ENCODE measurements around the gene TAF6.

TAF6 gene

DNA sequence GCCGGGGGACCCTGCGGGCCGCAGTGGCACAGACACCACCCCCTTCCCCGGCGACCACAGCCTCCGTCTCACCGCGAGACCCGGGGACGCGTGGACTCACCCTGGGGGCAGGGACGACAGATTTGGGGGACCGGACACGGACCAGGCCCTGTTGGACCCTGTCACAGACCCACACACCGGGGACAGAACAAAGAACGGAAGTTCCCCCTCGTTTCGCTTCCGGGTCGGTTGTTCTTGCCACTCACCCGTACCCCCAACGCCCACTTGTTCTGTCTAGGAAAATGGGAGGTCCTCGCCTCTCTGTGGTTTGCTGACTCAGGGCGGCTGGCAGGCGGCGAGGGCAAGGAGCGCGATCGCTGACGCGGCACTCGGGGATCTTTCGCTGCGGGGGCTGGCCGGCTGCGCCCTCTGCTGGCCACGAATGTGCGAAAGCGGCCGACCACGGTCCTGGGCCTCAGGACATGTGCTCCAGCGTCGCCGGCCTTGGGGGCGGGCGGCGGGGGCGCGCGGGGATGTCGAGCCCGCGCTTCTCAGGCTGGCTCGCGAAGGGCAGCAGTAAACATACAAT lies 37.5 kb downstream of the TAF6 start, which contains the start of gene ZNF3:
TSS of gene ZNF3 (minus strand) at position 189 of the 568 bp plus-strand sequence. CDS start 4,366 bp downstream, outside the sequence.
- POLR2A ChIA-PET = interaction anchor here (0.8 to 1.2 kb wide), 5 partner anchors 19 to 347 kb away, joined by 3 to 32 read pairs (median 4); partner anchors contain the start of genes AP4M1, MCM7, MEPCE and ZCWPW1
- Histone ChIP-seq H3K9me3 (ENCODE audit: control insufficient read depth, insufficient read depth, low read depth, low read length) (no peaks in the 10 kb centered on the region), H3K27ac (ENCODE audit: extremely low read depth, low read depth, low read length) (peak within 1 kb of the TSS; percentile 37; the same call in 1 of the 2 replicates), H3K4me1 (ENCODE audit: control insufficient read depth, insufficient read depth, low read length) (no peaks in the 10 kb centered on the region), H3K4me3 (ENCODE audit: low read depth, low read length) (peak within 1 kb of the TSS; percentile 100), H3K36me3 (ENCODE audit: control insufficient read depth in 2 of 2, insufficient read depth in 1 of 2, low read length in 2 of 2) (peaks cover 14 to 33% of the 10 kb centered on the region in 2 experiments; a peak in 2 of 3 replicates)
- CTCF ChIA-PET = interaction anchor here (0.7 to 1.2 kb wide), 6 partner anchors 11 to 685 kb away, joined by 3 to 8 read pairs (median 4); no protein-coding TSS in a partner anchor
- TF ChIP-seq, protein P1, sequence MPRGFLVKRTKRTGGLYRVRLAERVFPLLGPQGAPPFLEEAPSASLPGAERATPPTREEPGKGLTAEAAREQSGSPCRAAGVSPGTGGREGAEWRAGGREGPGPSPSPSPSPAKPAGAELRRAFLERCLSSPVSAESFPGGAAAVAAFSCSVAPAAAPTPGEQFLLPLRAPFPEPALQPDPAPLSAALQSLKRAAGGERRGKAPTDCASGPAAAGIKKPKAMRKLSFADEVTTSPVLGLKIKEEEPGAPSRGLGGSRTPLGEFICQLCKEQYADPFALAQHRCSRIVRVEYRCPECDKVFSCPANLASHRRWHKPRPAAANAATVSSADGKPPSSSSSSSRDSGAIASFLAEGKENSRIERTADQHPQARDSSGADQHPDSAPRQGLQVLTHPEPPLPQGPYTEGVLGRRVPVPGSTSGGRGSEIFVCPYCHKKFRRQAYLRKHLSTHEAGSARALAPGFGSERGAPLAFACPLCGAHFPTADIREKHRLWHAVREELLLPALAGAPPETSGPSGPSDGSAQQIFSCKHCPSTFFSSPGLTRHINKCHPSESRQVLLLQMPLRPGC (tag by site-specific recombination; IDR thresholded peaks at IDR 0.05) = no peak; the same call in 1 of the 2 replicates
- TF ChIP-seq ZNF670 (tag by site-specific recombination; IDR thresholded peaks at IDR 0.05; ENCODE audit: low read depth) = no peak
- no peak for TF ChIP-seq ZNF155 (tag by site-specific recombination; IDR thresholded peaks at IDR 0.05)
- TF ChIP-seq, protein P2, sequence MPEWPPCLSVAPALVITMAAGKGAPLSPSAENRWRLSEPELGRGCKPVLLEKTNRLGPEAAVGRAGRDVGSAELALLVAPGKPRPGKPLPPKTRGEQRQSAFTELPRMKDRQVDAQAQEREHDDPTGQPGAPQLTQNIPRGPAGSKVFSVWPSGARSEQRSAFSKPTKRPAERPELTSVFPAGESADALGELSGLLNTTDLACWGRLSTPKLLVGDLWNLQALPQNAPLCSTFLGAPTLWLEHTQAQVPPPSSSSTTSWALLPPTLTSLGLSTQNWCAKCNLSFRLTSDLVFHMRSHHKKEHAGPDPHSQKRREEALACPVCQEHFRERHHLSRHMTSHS (tag by site-specific recombination; IDR thresholded peaks at IDR 0.05) = no peak
- TF ChIP-seq IKZF3 (tag by site-specific recombination; IDR thresholded peaks at IDR 0.05) = peak; percentile 59
- no peak for TF ChIP-seq ZNF223 (tag by site-specific recombination; IDR thresholded peaks at IDR 0.05)
- TF ChIP-seq, protein P3, sequence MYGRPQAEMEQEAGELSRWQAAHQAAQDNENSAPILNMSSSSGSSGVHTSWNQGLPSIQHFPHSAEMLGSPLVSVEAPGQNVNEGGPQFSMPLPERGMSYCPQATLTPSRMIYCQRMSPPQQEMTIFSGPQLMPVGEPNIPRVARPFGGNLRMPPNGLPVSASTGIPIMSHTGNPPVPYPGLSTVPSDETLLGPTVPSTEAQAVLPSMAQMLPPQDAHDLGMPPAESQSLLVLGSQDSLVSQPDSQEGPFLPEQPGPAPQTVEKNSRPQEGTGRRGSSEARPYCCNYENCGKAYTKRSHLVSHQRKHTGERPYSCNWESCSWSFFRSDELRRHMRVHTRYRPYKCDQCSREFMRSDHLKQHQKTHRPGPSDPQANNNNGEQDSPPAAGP (tag by site-specific recombination; IDR thresholded peaks at IDR 0.05) = peak; percentile 95
- peak; percentile 83 for TF ChIP-seq KLF9 (tag by site-specific recombination; IDR thresholded peaks at IDR 0.05; ENCODE audit: low read depth)
- TF ChIP-seq ZBTB17 (tag by site-specific recombination; IDR thresholded peaks at IDR 0.05) = peak; percentile 100
- peak; percentile 95 for TF ChIP-seq ZNF629 (tag by site-specific recombination; IDR thresholded peaks at IDR 0.05)
- TF ChIP-seq ZNF777 (tag by site-specific recombination; IDR thresholded peaks at IDR 0.05; ENCODE audit: borderline replicate concordance) = no peak
- no peak for TF ChIP-seq SCRT1 (tag by site-specific recombination; IDR thresholded peaks at IDR 0.05; ENCODE audit: borderline replicate concordance)
- no peak for TF ChIP-seq ZNF701 (tag by site-specific recombination; IDR thresholded peaks at IDR 0.05)
- peak; percentile 97 for TF ChIP-seq ZNF660 (tag by site-specific recombination; IDR thresholded peaks at IDR 0.05)
- peak; percentile 64 for TF ChIP-seq ZNF654 (tag by site-specific recombination; IDR thresholded peaks at IDR 0.05; ENCODE audit: low read depth)
- TF ChIP-seq ZBTB48 (tag by site-specific recombination; IDR thresholded peaks at IDR 0.05) = peak; percentile 89
- TF ChIP-seq, protein P4, sequence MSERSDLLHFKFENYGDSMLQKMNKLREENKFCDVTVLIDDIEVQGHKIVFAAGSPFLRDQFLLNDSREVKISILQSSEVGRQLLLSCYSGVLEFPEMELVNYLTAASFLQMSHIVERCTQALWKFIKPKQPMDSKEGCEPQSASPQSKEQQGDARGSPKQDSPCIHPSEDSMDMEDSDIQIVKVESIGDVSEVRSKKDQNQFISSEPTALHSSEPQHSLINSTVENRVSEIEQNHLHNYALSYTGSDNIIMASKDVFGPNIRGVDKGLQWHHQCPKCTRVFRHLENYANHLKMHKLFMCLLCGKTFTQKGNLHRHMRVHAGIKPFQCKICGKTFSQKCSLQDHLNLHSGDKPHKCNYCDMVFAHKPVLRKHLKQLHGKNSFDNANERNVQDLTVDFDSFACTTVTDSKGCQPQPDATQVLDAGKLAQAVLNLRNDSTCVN (tag by site-specific recombination; optimal IDR thresholded peaks at IDR 0.05) = peak; percentile 97
- no peak for TF ChIP-seq HOXA7 (CRISPR knock-in tag; IDR thresholded peaks at IDR 0.05; ENCODE audit: borderline replicate concordance)
- TF ChIP-seq, protein P5, sequence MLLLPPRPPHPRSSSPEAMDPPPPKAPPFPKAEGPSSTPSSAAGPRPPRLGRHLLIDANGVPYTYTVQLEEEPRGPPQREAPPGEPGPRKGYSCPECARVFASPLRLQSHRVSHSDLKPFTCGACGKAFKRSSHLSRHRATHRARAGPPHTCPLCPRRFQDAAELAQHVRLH (tag by site-specific recombination; IDR thresholded peaks at IDR 0.05) = peak; percentile 65; the same call in 1 of the 2 replicates
- no peak for TF ChIP-seq ZNF16 (tag by site-specific recombination; IDR thresholded peaks at IDR 0.05; ENCODE audit: low read depth)
- TF ChIP-seq ZNF621 (tag by site-specific recombination; IDR thresholded peaks at IDR 0.05) = no peak
- 0 out of 2 replicates have a peak, but pooled peaks have one; percentile 45 for TF ChIP-seq YY2 (tag by site-specific recombination; IDR thresholded peaks at IDR 0.05)
- TF ChIP-seq ZNF184 (tag by site-specific recombination; IDR thresholded peaks at IDR 0.05) = peak; percentile 36; the same call in 1 of the 2 replicates
- no peak for TF ChIP-seq ZNF266 (tag by site-specific recombination; IDR thresholded peaks at IDR 0.05; ENCODE audit: low read depth)
- TF ChIP-seq ZFP41 (tag by site-specific recombination; IDR thresholded peaks at IDR 0.05; ENCODE audit: borderline replicate concordance) = no peak
- TF ChIP-seq, protein P6, sequence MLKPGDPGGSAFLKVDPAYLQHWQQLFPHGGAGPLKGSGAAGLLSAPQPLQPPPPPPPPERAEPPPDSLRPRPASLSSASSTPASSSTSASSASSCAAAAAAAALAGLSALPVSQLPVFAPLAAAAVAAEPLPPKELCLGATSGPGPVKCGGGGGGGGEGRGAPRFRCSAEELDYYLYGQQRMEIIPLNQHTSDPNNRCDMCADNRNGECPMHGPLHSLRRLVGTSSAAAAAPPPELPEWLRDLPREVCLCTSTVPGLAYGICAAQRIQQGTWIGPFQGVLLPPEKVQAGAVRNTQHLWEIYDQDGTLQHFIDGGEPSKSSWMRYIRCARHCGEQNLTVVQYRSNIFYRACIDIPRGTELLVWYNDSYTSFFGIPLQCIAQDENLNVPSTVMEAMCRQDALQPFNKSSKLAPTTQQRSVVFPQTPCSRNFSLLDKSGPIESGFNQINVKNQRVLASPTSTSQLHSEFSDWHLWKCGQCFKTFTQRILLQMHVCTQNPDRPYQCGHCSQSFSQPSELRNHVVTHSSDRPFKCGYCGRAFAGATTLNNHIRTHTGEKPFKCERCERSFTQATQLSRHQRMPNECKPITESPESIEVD (tag by site-specific recombination; IDR thresholded peaks at IDR 0.05) = no peak
- TF ChIP-seq ZFP3 (tag by site-specific recombination; IDR thresholded peaks at IDR 0.05; ENCODE audit: low read depth) = no peak
- no peak; the same call in 1 of the 2 replicates for TF ChIP-seq SCRT2 (tag by site-specific recombination; IDR thresholded peaks at IDR 0.05)
- TF ChIP-seq, protein P7, sequence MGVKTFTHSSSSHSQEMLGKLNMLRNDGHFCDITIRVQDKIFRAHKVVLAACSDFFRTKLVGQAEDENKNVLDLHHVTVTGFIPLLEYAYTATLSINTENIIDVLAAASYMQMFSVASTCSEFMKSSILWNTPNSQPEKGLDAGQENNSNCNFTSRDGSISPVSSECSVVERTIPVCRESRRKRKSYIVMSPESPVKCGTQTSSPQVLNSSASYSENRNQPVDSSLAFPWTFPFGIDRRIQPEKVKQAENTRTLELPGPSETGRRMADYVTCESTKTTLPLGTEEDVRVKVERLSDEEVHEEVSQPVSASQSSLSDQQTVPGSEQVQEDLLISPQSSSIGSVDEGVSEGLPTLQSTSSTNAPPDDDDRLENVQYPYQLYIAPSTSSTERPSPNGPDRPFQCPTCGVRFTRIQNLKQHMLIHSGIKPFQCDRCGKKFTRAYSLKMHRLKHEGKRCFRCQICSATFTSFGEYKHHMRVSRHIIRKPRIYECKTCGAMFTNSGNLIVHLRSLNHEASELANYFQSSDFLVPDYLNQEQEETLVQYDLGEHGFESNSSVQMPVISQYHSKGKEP (tag by site-specific recombination; IDR thresholded peaks at IDR 0.05) = peak; percentile 77
- TF ChIP-seq ZBTB20 (tag by site-specific recombination; IDR thresholded peaks at IDR 0.05) = peak; percentile 29; the same call in 1 of the 2 replicates

Measured in HEK293 (cell line).